Measurements from ENCODE around the gene ALK. TPM values are rescaled to one million over a fixed set of nuclear protein-coding genes. Genes with fewer than 3 reads are reported as not detected.

ALK gene
- total RNA-seq, 1 experiment from 2014 or later, result 14.7 TPM

DNA sequence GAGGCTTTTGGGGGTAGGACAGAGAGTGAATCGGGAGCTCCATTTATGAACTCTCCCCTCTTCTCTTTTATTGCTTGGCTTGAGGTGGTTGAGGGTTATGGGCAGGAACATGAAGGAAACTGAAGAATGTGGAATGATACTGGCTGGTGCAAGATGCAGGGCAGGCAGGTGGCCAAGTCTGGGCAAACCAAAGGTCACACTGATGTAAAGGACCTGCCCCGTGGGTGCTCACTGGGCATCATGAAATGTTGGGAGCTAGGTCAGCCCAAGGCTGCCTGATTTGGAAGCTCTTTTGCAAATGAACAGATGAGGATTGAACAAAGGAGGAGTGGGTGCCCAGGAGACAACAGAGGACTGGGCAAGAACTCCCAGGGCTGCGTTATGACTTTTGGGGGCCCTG is 477.2 kb downstream of the ALK start:
- Histone ChIP-seq H3K27ac (ENCODE audit: low read depth, low read length, poor library complexity, severe bottlenecking) (no peak overlapping the region), H3K36me3 (ENCODE audit: insufficient read depth, low read length, poor library complexity, severe bottlenecking) (no peaks in the 10 kb centered on the region), H3K4me3 (ENCODE audit: low read depth, low read length, poor library complexity, severe bottlenecking) (no peak overlapping the region), H3K27me3 (replicated peaks; ENCODE audit: insufficient read depth, low read depth, low read length, poor library complexity) (no peaks in the 10 kb centered on the region), H3K4me1 (ENCODE audit: insufficient read depth, low read length, poor library complexity, severe bottlenecking) (peaks cover 20% of the 10 kb centered on the region), H3K9me3 (ENCODE audit: low read depth, low read length, poor library complexity, severe bottlenecking) (no peaks in the 10 kb centered on the region)
- ChIA-PET CTCF (no interaction called here), POLR2A (ENCODE audit: low non-redundant PET) (no interaction called here)
- TF ChIP-seq, protein P1, sequence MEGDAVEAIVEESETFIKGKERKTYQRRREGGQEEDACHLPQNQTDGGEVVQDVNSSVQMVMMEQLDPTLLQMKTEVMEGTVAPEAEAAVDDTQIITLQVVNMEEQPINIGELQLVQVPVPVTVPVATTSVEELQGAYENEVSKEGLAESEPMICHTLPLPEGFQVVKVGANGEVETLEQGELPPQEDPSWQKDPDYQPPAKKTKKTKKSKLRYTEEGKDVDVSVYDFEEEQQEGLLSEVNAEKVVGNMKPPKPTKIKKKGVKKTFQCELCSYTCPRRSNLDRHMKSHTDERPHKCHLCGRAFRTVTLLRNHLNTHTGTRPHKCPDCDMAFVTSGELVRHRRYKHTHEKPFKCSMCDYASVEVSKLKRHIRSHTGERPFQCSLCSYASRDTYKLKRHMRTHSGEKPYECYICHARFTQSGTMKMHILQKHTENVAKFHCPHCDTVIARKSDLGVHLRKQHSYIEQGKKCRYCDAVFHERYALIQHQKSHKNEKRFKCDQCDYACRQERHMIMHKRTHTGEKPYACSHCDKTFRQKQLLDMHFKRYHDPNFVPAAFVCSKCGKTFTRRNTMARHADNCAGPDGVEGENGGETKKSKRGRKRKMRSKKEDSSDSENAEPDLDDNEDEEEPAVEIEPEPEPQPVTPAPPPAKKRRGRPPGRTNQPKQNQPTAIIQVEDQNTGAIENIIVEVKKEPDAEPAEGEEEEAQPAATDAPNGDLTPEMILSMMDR (conservative IDR thresholded peaks at IDR 0.05; ENCODE audit: low read depth, low read length), result no peak
- no peak for TF ChIP-seq EZH2 (IDR thresholded peaks at IDR 0.05; ENCODE audit: borderline replicate concordance, low read depth, low read length, poor library complexity, severe bottlenecking)
- BruUV-seq (replicated peaks), result no TSS peak
- no peak for DNase-seq (ENCODE audit: low spot score)
- intact Hi-C loops (cut with micrococcal nuclease; ENCODE audit: unreplicated experiment), result no loop called here

DNA sequence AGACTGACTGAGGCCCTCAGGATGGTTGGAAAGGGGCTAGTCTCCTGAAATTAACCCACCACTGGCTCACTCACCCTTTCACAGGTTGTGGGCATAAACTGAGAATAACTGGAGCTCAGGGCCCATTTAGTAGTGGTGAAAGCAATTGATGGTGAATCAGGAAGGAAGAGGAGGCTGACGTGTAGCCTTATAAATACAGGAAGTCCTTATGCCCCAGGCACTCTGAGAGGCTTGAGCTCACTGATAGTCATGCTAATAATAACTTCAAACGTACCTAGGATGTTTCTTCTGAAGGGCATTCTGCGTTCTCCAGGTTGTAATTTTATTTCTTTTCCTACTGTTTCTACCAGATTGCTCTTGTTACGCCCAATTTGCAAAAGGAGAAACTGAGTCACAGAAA is 477.8 kb downstream of the ALK start:
- no TSS peak for BruUV-seq (replicated peaks)
- intact Hi-C loops (cut with micrococcal nuclease; ENCODE audit: unreplicated experiment), result no loop called here
- ChIA-PET CTCF (no interaction called here), POLR2A (ENCODE audit: low non-redundant PET) (no interaction called here)
- Histone ChIP-seq H3K27ac (ENCODE audit: low read depth, low read length, poor library complexity, severe bottlenecking) (no peak overlapping the region), H3K27me3 (replicated peaks; ENCODE audit: insufficient read depth, low read depth, low read length, poor library complexity) (no peaks in the 10 kb centered on the region), H3K4me1 (ENCODE audit: insufficient read depth, low read length, poor library complexity, severe bottlenecking) (peaks cover 20% of the 10 kb centered on the region), H3K36me3 (ENCODE audit: insufficient read depth, low read length, poor library complexity, severe bottlenecking) (no peaks in the 10 kb centered on the region), H3K9me3 (ENCODE audit: low read depth, low read length, poor library complexity, severe bottlenecking) (no peaks in the 10 kb centered on the region), H3K4me3 (ENCODE audit: low read depth, low read length, poor library complexity, severe bottlenecking) (no peak overlapping the region)
- TF ChIP-seq, protein P1 (conservative IDR thresholded peaks at IDR 0.05; ENCODE audit: low read depth, low read length), result no peak
- no peak for TF ChIP-seq EZH2 (IDR thresholded peaks at IDR 0.05; ENCODE audit: borderline replicate concordance, low read depth, low read length, poor library complexity, severe bottlenecking)
- DNase-seq (ENCODE audit: low spot score), result peak; percentile 54

DNA sequence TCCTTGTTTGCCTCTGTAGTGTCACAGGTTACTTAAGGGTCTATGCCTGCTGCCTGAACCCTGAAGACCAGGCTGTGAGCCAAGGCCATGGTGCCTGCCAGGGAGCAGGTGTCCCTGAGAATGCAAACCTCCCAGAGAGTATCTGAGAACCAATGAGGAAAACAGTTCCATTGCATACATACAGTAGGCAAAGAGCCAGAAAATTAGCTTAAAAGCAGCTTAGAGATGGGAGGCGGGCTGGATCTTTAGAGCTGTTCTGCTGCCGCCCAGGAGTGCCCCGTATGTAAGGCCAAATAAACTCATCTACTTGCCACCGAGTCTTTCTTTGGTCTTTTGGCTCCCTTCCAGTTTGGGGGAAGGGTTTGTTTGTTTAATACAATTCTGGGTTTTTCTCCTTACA is 478.2 kb downstream of the ALK start:
- Histone ChIP-seq H3K27ac (ENCODE audit: low read depth, low read length, poor library complexity, severe bottlenecking) (no peak overlapping the region), H3K4me1 (ENCODE audit: insufficient read depth, low read length, poor library complexity, severe bottlenecking) (peaks cover 20% of the 10 kb centered on the region), H3K27me3 (replicated peaks; ENCODE audit: insufficient read depth, low read depth, low read length, poor library complexity) (no peaks in the 10 kb centered on the region), H3K9me3 (ENCODE audit: low read depth, low read length, poor library complexity, severe bottlenecking) (no peaks in the 10 kb centered on the region), H3K4me3 (ENCODE audit: low read depth, low read length, poor library complexity, severe bottlenecking) (no peak overlapping the region), H3K36me3 (ENCODE audit: insufficient read depth, low read length, poor library complexity, severe bottlenecking) (no peaks in the 10 kb centered on the region)
- no peak for TF ChIP-seq EZH2 (IDR thresholded peaks at IDR 0.05; ENCODE audit: borderline replicate concordance, low read depth, low read length, poor library complexity, severe bottlenecking)
- TF ChIP-seq, protein P1 (conservative IDR thresholded peaks at IDR 0.05; ENCODE audit: low read depth, low read length), result no peak
- intact Hi-C loops (cut with micrococcal nuclease; ENCODE audit: unreplicated experiment), result no loop called here
- peak; percentile 50 for DNase-seq (ENCODE audit: low spot score)
- ChIA-PET CTCF (no interaction called here), POLR2A (ENCODE audit: low non-redundant PET) (no interaction called here)
- no TSS peak for BruUV-seq (replicated peaks)

All from A673 (cell line).